Colonic mucosa (tissue), 4 donors: ENCODE results near the gene PTPRF. TPM values are rescaled to one million over a fixed set of nuclear protein-coding genes. Genes with fewer than 3 reads are reported as not detected.

Experiments used
- DNase-seq: peaks from one replicate; pipeline ENCODE4 v3.0.0-alpha.2; 2020
- H3K27ac ChIP-seq: fragments of 200-600 bp; one replicate; pipeline ENCODE4 v1.8.0; 2021
- H3K27me3 ChIP-seq: fragments of 200-600 bp; one replicate; pipeline ENCODE4 v1.8.0; 2021
- H3K36me3 ChIP-seq: fragments of 200-600 bp; one replicate; pipeline ENCODE4 v1.8.0; 2021
- H3K4me1 ChIP-seq: fragments of 200-600 bp; one replicate; pipeline ENCODE4 v1.8.0; 2021; ENCODE audit warnings: mild to moderate bottlenecking
- H3K4me3 ChIP-seq: fragments of 200-600 bp; one replicate; pipeline ENCODE4 v1.8.0; 2021
- H3K9ac ChIP-seq, 2 donors: one replicate each; pipeline ENCODE4 v1.7.0; 2013; ENCODE audit warnings: control low read depth in 2 of 2, low read depth in 2 of 2, low read length in 2 of 2
- H3K9me3 ChIP-seq: fragments of 200-600 bp; one replicate; pipeline ENCODE4 v1.8.0; 2021
- intact Hi-C: fragments of 100-400 bp; cut with DNase I; formaldehyde crosslinking; loops from one replicate; pipeline ENCODE4 v1.14.1; 2022
- total RNA-seq, 2 donors: library from RNA; stranded (reverse); fragmentation: NEBNext Ultra II Directional in 1 of 2; extraction: Animal tissue kit (Norgen Biotek cat#: 25700) in 1 of 2; gene quantifications; one replicate each; pipeline ENCODE4 v1.2.1, GENCODE V29; 2021
- TF ChIP-seq, protein P1 (sequence below): fragments of 200-600 bp; IDR thresholded peaks from one replicate; pipeline ENCODE4 v1.8.0; 2022; ENCODE audit warnings: antibody characterized with exemption, mild to moderate bottlenecking
- donor health status: healthy.
- donor health status: DM: no; HTN: no; CAD: no.
- donor health status: DM: no; HTN: no; CAD: no.

The PTPRF gene
- total RNA-seq, 2 donors from 2014 or later: 351 to 449 TPM

DNA sequence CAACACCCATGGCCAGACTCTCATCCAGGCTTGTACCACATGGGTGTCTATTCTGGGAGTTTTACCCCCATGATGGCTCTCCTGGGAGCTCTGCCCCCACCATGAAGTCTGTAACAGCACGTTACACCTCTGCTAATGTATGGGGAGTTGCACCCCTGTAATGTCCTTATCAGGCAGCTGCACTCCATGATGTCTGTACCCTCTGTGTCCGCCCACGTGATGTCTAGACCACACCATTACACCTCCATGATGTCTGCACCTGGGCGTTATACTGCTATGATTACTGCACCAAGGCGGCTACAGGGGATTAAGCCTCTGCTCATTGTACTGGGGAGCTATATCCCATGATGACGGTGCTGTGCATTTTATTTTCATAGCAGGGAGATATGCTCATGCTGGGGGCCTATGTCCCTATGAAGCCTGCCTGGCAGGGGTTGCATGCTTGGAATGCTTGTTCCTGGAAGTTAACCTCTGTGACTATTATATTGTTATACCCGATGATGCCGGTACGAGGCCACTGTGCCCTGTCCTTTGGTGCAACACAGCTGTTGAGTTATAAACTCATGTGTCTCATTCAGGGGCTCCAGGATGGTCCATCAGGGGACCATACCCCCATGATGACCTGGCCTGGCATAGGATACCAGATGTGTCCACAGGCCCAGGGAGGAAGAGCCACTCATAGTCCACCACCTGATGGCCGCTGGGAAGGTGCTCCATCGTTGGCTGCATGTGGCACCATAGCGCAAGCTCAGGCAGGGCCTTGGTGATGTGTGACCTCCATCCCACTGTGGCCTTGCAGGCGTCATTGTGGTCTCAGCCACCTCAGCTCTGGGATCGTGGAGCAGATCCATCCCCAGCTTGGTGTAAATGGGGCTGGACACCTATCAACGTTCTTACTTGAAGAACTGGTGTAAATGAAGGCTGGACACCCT is 12.1 kb downstream of the PTPRF start:
- no peaks in the 10 kb centered on the region for H3K9me3 ChIP-seq
- peak overlapping the region; percentile 32 to 76 for H3K9ac ChIP-seq
- no peak for DNase-seq
- no peak overlapping the region for H3K4me3 ChIP-seq
- intact Hi-C loops: no loop called here
- H3K27ac ChIP-seq: peak overlapping the region; percentile 58
- H3K4me1 ChIP-seq: peaks cover 17% of the 10 kb centered on the region
- TF ChIP-seq, protein P1, sequence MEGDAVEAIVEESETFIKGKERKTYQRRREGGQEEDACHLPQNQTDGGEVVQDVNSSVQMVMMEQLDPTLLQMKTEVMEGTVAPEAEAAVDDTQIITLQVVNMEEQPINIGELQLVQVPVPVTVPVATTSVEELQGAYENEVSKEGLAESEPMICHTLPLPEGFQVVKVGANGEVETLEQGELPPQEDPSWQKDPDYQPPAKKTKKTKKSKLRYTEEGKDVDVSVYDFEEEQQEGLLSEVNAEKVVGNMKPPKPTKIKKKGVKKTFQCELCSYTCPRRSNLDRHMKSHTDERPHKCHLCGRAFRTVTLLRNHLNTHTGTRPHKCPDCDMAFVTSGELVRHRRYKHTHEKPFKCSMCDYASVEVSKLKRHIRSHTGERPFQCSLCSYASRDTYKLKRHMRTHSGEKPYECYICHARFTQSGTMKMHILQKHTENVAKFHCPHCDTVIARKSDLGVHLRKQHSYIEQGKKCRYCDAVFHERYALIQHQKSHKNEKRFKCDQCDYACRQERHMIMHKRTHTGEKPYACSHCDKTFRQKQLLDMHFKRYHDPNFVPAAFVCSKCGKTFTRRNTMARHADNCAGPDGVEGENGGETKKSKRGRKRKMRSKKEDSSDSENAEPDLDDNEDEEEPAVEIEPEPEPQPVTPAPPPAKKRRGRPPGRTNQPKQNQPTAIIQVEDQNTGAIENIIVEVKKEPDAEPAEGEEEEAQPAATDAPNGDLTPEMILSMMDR: no peak
- H3K36me3 ChIP-seq: no peaks in the 10 kb centered on the region
- H3K27me3 ChIP-seq: no peaks in the 10 kb centered on the region

DNA sequence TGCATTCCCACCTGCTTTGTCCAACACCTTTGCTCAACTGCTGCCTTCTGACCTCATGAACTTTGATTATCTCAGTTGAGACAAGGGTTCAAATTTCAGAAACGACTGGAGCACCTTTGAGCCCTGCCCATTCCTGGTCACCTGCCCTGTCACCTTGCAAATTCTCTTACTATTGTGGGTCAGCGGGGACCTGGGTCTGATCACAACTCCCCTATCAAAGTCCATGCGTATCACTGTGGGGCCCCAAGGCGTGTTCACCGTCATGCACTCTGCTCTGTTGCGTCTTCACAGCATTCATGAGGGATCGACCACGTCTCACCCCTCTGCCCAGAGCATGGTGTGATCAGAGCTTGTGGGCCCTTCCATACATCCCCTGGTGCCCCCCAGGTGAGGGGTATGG is 12.9 kb downstream of the PTPRF start:
- TF ChIP-seq, protein P1: no peak
- Histone ChIP-seq H3K4me1 (peaks cover 17% of the 10 kb centered on the region), H3K27me3 (no peaks in the 10 kb centered on the region), H3K9me3 (no peaks in the 10 kb centered on the region), H3K27ac (no peak overlapping the region), H3K4me3 (no peak overlapping the region), H3K9ac (peak overlapping the region in 1 of 2 donors; percentile 27), H3K36me3 (no peaks in the 10 kb centered on the region)
- no peak for DNase-seq
- intact Hi-C loops: no loop called here

DNA sequence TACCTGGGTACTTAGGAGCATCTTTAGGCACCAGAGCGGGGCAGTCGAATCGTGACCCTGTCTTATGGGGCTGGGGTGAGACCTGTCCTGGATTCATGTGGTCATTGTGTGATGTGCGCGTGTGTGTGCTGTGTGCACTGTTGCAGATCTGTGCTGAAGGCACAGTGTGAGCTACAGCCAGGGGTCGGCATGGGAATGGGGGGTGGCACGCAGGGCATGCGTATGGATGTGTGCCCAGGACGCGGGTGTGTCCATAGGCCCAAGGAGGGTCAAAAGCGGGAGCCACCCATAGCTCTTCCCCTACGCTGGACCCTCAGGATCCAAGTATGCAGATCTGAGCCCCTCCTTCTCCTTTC is 14.6 kb downstream of the PTPRF start:
- Histone ChIP-seq H3K9me3 (no peaks in the 10 kb centered on the region), H3K27ac (peak overlapping the region; percentile 50), H3K36me3 (no peaks in the 10 kb centered on the region), H3K9ac (peak overlapping the region; percentile 26 to 86), H3K27me3 (no peaks in the 10 kb centered on the region), H3K4me1 (peaks cover 17% of the 10 kb centered on the region), H3K4me3 (no peak overlapping the region)
- TF ChIP-seq, protein P1: no peak
- DNase-seq: peak; percentile 47
- intact Hi-C loops: no loop called here

DNA sequence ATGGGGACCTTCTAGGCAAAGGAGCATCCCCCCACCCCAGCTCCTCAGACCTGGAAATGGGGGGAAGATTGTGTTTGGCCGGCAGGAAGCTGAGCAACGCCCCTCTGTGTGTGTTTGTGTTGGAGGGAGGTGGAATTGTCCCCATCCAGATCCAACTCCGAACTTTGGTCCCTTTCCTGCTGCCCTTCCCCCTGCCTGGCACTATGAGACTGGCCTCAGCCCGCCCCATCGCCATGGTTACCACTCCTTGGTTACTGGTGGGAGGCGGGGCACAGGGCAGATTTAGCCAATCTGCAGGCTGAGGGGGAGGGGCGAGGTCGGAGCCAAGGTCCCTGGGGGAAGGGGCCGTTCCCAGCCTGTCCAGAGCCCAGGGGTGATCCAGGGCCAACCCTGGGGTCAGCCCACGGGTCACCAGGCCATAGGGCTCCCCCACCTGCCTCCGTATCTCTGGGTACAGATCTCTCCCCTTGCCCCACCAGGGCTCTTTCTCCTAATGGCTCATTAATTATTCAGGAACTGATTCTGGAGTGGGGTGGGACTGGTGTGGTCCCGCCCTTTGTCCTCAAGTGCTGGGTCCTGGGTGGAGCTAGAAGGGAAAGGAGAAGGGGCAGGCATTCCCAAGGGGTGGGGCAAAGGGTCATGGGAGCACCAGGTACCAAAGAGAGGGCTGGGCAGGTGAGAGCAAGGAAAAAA is 15.2 kb downstream of the PTPRF start:
- no peaks in the 10 kb centered on the region for H3K9me3 ChIP-seq
- intact Hi-C loops: no loop called here
- no peak overlapping the region for H3K4me3 ChIP-seq
- H3K9ac ChIP-seq: peak overlapping the region; percentile 33 to 86
- TF ChIP-seq, protein P1: no peak
- H3K27me3 ChIP-seq: no peaks in the 10 kb centered on the region
- peak overlapping the region; percentile 50 for H3K27ac ChIP-seq
- peak; percentile 97 for DNase-seq
- peaks cover 17% of the 10 kb centered on the region for H3K4me1 ChIP-seq
- H3K36me3 ChIP-seq: no peaks in the 10 kb centered on the region

DNA sequence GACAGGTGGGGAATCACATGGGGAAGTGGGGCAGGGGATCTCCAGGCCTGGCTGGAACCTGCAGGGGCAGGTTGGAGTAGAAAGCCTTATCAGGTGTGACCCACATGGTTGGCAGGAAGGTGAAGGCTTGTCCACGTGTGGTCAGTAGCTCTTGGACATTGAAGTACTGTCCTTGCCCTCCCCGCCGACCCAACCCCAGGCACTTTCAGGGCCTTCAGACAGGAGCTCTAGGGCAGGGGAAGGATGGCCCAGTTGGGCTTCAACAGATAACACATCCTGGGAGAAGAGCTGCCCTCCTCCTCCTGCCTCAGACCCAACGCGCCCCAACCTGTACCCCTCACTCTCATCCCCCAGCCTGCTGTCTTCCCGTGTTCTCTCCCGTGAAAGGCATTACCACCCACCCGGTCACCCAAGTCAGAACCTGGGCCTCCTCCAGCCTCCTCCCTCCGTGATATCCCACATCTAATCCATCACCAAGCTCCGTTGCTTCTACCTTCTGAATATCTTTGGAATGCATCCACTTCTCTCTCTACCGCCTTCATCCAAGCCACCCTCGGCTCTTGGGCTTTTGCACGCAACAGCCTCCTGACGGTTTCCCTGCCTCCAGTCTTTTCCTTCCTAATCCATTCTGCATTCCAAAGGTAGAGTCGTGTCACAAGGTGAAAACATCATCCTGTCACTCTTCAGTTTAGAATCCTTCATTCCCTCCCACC is 15.9 kb downstream of the PTPRF start:
- no peak for DNase-seq
- H3K9me3 ChIP-seq: no peaks in the 10 kb centered on the region
- H3K27me3 ChIP-seq: no peaks in the 10 kb centered on the region
- H3K36me3 ChIP-seq: no peaks in the 10 kb centered on the region
- peak overlapping the region; percentile 50 for H3K27ac ChIP-seq
- peaks cover 21% of the 10 kb centered on the region for H3K4me1 ChIP-seq
- no peak overlapping the region for H3K4me3 ChIP-seq
- H3K9ac ChIP-seq: peak overlapping the region in 1 of 2 donors; percentile 86
- intact Hi-C loops: no loop called here
- TF ChIP-seq, protein P1: no peak
